SK-N-SH treated with all-trans-retinoic acid at 6 μM for 48 hours (cell line): Measurements from ENCODE around the gene GTF2A2.
"Not testable (repeated sequence)": the region's sequence is repeated elsewhere in the genome, so short reads cannot be mapped to it uniquely, and the experiment has no call there.

Experiments used
- ARNTL ChIP-seq: fragments of 450-650 bp; formaldehyde crosslinking; IDR thresholded peaks from 2 replicates; pipeline ENCODE4 v1.5.0; 2020; ENCODE audit warnings: low read depth, mild to moderate bottlenecking, moderate library complexity, borderline replicate concordance
- CSDC2 ChIP-seq: fragments of 250-450 bp; sonication (Bioruptor Pico); IDR thresholded peaks from 2 replicates; pipeline ENCODE4 v1.5.0; 2020; ENCODE audit warnings: mild to moderate bottlenecking, moderate library complexity
- ESRRG ChIP-seq: fragments of 250-450 bp; sonication (Bioruptor Pico); IDR thresholded peaks from 2 replicates; pipeline ENCODE4 v1.6.1; 2021; ENCODE audit warnings: mild to moderate bottlenecking
- GLIS3 ChIP-seq: fragments of 250-450 bp; sonication (Bioruptor Pico); IDR thresholded peaks from 2 replicates; pipeline ENCODE4 v1.5.0; 2020; ENCODE audit warnings: mild to moderate bottlenecking, moderate library complexity
- OSR1 ChIP-seq: fragments of 250-450 bp; sonication (Bioruptor Pico); IDR thresholded peaks from 2 replicates; pipeline ENCODE4 v1.8.0; 2022; ENCODE audit warnings: moderate library complexity, mild to moderate bottlenecking, inconsistent platforms
- SNAI2 ChIP-seq: fragments of 250-450 bp; sonication (Bioruptor Pico); IDR thresholded peaks from 2 replicates; pipeline ENCODE4 v1.5.0; 2020; ENCODE audit warnings: mild to moderate bottlenecking, moderate library complexity
- ZC3H10 ChIP-seq: fragments of 250-450 bp; sonication (Bioruptor Pico); IDR thresholded peaks from 2 replicates; pipeline ENCODE4 v1.5.1; 2021; ENCODE audit warnings: mild to moderate bottlenecking, moderate library complexity
- ZFP3 ChIP-seq: fragments of 250-450 bp; sonication (Bioruptor Pico); IDR thresholded peaks from 2 replicates; pipeline ENCODE4 v1.5.0; 2020; ENCODE audit warnings: mild to moderate bottlenecking, moderate library complexity
- ZFP30 ChIP-seq: fragments of 450-650 bp; formaldehyde crosslinking; IDR thresholded peaks from 2 replicates; pipeline ENCODE4 v1.5.0; 2022; ENCODE audit warnings: mild to moderate bottlenecking, moderate library complexity
- TF ChIP-seq, protein P1 (sequence below): fragments of 250-450 bp; sonication (Bioruptor Pico); IDR thresholded peaks from 2 replicates; pipeline ENCODE4 v1.8.0; 2020; ENCODE audit warnings: mild to moderate bottlenecking, moderate library complexity, borderline replicate concordance
- TF ChIP-seq, protein P2 (sequence below): fragments of 250-450 bp; sonication (Bioruptor Pico); IDR thresholded peaks from 2 replicates; pipeline ENCODE4 v1.5.1; 2020; ENCODE audit warnings: low read depth, mild to moderate bottlenecking, moderate library complexity
- TF ChIP-seq, protein P3 (sequence below): fragments of 250-450 bp; sonication (Bioruptor Pico); IDR thresholded peaks from 2 replicates; pipeline ENCODE4 v1.8.0; 2021; ENCODE audit warnings: low read depth, mild to moderate bottlenecking, moderate library complexity, borderline replicate concordance

DNA sequence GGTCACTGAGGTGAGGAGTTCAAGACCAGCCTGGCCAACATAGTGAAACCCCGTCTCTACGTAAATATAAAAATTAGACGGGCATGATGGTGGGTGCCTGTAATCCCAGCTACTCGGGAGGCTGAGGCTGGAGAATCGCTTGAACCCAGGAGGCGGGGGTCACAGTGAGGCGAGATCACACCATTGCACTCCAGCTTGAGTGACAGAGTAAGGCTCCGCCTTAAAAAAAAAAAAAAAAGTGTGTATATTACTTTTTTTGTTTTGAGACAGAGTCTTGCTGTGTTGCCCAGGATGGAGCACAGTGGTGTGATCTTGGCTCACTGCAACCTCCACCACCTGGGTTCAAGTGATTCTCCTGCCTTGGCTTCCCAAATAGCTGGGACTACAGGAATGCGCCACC is 11.5 kb downstream of the GTF2A2 start:
- TF ChIP-seq, protein P1, sequence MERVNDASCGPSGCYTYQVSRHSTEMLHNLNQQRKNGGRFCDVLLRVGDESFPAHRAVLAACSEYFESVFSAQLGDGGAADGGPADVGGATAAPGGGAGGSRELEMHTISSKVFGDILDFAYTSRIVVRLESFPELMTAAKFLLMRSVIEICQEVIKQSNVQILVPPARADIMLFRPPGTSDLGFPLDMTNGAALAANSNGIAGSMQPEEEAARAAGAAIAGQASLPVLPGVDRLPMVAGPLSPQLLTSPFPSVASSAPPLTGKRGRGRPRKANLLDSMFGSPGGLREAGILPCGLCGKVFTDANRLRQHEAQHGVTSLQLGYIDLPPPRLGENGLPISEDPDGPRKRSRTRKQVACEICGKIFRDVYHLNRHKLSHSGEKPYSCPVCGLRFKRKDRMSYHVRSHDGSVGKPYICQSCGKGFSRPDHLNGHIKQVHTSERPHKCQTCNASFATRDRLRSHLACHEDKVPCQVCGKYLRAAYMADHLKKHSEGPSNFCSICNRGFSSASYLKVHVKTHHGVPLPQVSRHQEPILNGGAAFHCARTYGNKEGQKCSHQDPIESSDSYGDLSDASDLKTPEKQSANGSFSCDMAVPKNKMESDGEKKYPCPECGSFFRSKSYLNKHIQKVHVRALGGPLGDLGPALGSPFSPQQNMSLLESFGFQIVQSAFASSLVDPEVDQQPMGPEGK, result not testable (repeated sequence)
- not testable (repeated sequence) for TF ChIP-seq OSR1 (CRISPR knock-in tag); ZFP30 (CRISPR knock-in tag); SNAI2 (CRISPR knock-in tag); ARNTL (CRISPR knock-in tag); ZC3H10; CSDC2 (CRISPR knock-in tag); ZFP3; GLIS3; ESRRG (CRISPR knock-in tag)
- TF ChIP-seq, protein P2, sequence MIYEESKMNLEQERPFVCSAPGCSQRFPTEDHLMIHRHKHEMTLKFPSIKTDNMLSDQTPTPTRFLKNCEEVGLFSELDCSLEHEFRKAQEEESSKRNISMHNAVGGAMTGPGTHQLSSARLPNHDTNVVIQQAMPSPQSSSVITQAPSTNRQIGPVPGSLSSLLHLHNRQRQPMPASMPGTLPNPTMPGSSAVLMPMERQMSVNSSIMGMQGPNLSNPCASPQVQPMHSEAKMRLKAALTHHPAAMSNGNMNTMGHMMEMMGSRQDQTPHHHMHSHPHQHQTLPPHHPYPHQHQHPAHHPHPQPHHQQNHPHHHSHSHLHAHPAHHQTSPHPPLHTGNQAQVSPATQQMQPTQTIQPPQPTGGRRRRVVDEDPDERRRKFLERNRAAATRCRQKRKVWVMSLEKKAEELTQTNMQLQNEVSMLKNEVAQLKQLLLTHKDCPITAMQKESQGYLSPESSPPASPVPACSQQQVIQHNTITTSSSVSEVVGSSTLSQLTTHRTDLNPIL, result not testable (repeated sequence)
- TF ChIP-seq, protein P3, sequence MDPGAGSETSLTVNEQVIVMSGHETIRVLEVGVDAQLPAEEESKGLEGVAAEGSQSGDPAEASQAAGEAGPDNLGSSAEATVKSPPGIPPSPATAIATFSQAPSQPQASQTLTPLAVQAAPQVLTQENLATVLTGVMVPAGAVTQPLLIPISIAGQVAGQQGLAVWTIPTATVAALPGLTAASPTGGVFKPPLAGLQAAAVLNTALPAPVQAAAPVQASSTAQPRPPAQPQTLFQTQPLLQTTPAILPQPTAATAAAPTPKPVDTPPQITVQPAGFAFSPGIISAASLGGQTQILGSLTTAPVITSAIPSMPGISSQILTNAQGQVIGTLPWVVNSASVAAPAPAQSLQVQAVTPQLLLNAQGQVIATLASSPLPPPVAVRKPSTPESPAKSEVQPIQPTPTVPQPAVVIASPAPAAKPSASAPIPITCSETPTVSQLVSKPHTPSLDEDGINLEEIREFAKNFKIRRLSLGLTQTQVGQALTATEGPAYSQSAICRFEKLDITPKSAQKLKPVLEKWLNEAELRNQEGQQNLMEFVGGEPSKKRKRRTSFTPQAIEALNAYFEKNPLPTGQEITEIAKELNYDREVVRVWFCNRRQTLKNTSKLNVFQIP (CRISPR knock-in tag), result not testable (repeated sequence)
